Skin epidermis (tissue), 12 donors: Measurements from ENCODE around the gene FCHO1.
A peak's percentile ranks its signal among the peaks of the same experiment; 100 is the strongest.
"Not testable (repeated sequence)": the region's sequence is repeated elsewhere in the genome, so short reads cannot be mapped to it uniquely, and the experiment has no call there.

ENCODE experiments used
- H3K27ac ChIP-seq, 21 experiments: fragments of 200-600 bp; sonication (generic) in 11 of 21; one replicate each; pipeline ENCODE4 v1.5.0; 2020; ENCODE audit warnings: mild to moderate bottlenecking in 3 of 21, inconsistent platforms in 2 of 21, moderate library complexity in 2 of 21
- H3K4me3 ChIP-seq, 7 experiments: fragments of 200-600 bp; sonication (generic) in 2 of 7; one replicate each; pipeline ENCODE4 v1.5.0; 2020; ENCODE audit warnings: inconsistent platforms in 2 of 7, mild to moderate bottlenecking in 2 of 7, moderate library complexity in 1 of 7

Gene FCHO1

GRCh38 chr19:17783721-17784120, 32.4 kb downstream of the FCHO1 start:
- not testable (repeated sequence) for H3K27ac ChIP-seq, H3K4me3 ChIP-seq

DNA sequence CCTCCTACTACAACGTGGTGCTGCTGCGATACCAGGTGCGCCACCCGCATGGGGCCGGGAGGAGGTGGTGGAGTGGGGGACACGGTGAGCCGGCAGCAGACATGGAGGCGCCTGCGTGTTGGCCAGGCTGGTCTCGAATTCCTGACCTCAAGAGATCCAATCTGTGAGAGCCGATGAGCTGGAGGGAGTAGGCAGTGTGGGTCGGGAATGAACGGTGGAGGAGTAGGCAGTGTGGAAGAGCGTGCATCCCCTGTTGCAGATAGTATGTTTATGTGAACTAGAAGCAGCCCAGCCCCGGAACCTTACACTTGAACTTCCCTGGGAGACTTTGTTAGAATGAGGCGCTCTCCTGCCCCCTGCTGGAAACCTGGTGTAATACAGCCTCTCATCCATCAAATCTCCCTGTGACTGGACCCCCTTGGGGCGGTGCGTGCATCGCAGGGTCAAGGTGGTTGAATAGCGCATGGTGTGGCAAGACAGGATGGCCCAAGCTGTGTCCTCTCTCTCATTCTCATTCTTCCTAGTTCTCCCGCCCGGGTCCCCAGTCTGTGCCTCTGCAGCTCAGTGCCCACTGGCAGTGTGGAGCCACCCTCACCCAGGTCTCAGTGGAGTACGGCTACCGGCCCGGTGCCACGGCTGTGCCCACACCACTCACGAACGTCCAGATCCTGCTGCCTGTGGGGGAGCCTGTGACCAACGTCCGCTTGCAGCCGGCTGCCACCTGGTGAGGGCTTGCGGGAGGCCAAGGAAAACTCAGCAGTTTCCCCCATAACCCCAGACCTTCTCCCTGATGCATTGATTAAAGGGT, 33.1 kb downstream of the FCHO1 start:
- Histone ChIP-seq H3K4me3 (no peak overlapping the region), H3K27ac (no peak overlapping the region)

DNA sequence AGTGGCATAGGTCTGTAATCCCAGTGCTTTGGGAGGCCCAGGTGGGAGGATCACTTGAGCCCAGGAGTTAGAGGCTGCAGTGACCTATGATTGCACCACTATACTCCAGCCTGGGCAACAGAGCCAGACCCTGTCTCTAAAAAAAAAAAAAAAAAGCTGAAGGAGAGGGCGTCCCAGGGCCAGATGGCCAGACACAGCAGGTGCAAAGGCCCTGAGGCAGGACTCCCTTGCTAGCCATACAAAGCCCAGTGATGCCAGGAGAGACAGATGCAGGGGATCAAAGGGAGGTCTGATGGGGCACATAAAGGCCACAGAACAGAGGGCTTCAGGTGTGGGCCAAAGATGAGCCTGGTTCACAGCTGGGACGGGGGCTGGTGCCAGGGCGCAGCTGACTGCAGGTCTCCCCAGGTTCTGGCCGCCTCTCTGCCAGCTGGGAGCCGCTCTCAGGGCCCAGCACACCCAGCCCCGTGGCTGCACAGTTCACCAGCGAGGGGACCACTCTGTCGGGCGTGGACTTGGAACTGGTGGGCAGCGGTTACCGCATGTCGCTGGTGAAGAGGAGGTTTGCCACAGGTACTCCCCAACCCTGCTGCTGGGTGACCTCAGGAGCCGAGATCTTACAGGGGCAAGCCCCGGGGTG, 36.1 kb downstream of the FCHO1 start:
- no peak overlapping the region for H3K4me3 ChIP-seq
- no peak overlapping the region for H3K27ac ChIP-seq

GRCh38 chr19:17788632-17789031, 37.4 kb downstream of the FCHO1 start:
- H3K4me3 ChIP-seq: no peak overlapping the region
- no peak overlapping the region for H3K27ac ChIP-seq

DNA sequence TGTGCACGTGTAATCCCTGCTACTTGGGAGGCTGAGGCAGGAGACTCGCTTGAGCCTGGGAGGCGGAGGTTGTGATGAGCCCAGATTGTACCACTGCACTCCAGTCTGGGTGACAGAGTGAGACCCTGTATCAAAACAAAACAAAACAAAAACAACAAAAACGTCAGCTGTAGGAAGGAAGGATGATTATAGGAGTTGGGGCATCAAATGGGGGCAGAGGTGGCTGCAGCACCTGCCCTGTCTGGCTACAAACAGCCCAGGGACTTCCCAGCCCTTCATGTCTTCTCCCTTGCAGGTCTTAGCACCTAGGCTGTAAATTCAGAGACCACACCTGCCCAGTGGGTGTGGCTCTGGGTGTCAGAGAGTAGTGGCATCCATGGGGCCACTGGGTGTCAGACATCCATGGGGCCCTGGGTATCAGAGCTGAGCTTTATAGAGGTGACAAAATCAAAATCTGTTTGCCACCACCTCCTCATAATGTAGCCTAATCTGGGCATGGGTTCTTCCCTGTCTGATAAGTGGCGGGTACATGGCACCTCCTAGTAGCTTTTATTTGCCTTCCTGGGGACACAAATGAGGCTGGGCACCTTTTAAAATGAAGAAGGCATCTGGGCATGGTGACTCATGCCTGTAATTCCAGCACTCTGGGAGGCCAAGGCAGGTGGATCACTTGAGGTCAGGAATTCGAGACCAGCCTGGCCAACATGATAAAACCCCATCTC, 38.9 kb downstream of the FCHO1 start:
- no peak overlapping the region for H3K4me3 ChIP-seq
- peak overlapping the region in 5 of 21 experiments; percentile 2 to 45 (median 37) for H3K27ac ChIP-seq

GRCh38 chr19:17794412-17794730, 43.1 kb downstream of the FCHO1 start:
- Histone ChIP-seq H3K4me3 (peak overlapping the region in 1 of 7 experiments; percentile 12), H3K27ac (no peak overlapping the region)

DNA sequence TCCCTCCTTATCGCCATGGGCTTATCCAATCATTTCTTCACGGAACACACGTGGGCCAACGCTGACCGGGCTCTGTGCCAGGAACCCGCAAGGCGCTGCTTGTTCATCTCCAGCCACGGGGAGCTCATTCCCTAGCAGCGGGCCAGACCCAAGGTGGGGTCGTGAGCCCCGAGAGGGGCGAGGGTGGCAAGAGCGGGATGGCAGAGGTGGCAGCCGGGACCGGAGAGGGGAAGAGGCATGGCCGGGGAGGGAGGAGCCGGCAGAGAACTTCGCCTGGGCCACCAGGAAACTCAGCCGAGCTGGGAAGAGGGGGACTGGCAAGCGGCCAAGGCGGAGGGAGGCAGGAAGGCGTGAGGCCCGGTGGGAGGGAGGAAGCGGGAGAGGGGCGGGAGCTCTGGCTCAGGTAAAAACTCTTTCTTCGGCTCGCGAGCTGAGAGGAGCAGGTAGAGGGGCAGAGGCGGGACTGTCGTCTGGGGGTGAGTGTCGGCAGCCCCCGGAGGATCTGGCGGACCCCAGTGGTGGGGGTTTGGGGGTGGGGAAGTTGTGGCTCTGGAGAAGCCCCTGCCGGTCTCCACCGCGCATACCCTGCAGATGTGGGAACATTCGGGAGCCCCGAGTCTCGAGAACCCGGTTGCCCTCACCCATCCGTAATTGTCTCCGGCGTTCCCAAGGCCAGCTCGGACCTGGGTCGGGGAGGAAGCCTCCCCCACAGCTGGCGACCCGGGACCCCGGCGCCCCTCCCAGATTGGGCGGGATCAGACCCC, 43.6 kb downstream of the FCHO1 start, which contains the start of gene B3GNT3:
Gene B3GNT3, plus strand, starts transcription at position 408 of the 764 bp plus-strand sequence. CDS start 12,670 bp downstream, outside the sequence.
- Histone ChIP-seq H3K27ac (peak within 1 kb of the TSS in 2 of 21 experiments; percentile 4 to 18), H3K4me3 (peak within 1 kb of the TSS; percentile 0 to 19 (median 12))

GRCh38 chr19:17795495-17795856, 44.2 kb downstream of the FCHO1 start:
- H3K4me3 ChIP-seq: peak overlapping the region in 6 of 7 experiments; percentile 0 to 19 (median 12)
- peak overlapping the region in 1 of 21 experiments; percentile 4 for H3K27ac ChIP-seq

DNA sequence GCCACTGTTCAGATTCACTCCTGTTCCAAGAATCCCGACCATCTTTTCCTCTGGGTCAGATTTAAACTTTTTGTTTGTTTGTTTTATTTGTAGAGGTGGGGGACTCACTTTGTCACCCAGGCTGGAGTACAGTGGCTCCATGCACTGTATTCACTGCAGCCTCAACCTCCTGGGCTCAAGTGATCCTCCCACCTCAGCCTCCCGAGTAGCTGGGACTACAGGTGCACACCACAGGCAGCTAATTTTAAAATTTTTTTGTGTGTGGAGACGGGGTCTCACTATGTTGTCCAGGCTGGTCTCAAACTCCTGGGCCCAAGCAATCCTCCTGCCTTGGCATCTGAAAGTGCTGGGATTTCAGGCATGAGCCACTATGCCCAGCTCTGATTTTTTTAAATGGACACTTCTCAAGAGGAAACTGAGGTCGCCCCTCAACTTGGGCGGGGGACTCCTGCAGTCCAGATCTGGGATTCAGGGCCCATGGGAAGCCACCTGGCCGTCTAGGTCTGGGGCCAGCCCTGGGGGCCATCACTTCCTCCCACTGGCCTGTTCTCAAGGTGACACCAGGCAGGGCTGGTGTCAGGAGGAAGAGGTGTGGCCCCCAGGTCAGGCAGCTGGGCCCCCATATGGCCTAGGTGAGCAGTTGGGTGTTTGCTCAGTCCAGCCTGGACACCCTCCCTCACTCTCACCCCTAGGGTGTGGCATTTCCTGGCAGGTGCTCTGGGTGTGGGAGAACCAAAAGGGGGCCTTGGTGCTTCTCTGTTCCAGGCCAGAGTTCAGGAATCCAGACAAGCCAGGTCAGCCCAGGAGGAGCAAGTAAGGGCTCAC, 44.9 kb downstream of the FCHO1 start:
- H3K27ac ChIP-seq: no peak overlapping the region
- H3K4me3 ChIP-seq: no peak overlapping the region

DNA sequence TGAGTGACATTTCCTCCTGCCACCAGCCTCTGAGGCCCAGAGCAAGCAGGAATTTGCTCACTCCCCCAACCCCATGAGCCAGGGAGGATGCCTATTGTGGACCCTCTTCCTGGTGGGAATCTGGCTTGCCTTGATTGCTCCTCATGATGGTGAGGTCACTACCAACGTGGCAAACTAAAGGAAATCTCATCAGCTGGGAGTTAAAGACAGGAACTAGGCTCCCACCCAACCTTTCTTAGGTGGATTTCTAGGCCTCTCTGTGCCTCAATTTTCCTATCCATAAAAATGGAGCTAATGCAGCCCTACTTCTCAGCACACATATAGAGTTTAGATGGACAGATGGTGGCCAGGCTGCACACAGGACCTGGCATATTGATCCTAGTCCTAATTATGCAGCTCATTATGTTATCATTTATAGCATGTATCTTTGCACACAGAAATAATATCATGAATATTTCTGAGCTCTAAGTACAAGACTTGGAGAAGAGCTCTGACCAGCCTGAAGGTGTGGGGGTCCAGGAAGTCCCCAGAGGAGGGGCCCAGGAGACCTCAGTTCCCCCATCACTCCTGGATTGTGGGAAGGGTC, 45.7 kb downstream of the FCHO1 start:
- Histone ChIP-seq H3K27ac (peak overlapping the region in 1 of 21 experiments; percentile 39), H3K4me3 (no peak overlapping the region)

DNA sequence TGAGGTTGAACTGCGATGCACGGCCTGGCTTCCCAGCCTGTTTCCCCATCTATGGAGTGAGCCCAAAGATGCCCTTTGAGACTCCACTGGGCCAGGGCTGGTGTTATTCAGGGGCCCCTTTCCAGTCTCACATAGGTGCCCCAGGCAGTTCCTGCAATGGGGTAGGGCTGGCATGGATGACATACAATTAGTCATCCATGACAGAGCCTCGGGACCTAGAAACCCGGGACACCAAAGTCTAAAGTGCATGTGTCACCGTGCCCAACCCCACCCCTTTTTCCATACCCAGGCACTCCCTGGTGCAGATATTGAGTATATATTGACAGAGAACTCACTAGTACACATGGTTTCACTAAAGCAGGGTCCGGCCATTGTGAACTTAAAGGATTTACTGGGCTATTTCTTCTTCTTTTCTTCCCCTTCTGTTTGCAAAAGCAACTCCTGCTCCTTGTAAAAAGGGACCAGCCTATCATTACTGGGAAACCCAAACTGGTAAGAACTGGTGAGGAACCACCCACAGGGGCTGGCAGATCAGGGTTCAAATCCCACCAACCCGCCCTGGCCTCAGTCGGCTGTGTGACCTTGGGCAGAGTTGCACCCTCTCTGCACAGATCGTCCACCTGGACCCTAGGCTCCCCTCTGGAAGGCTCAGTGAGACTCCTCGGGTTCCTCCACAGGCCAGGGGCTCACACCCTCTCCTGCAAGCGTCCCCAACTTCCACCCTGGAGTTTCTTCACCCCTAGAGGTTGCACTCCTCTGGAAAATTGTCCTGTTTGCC, 46.3 kb downstream of the FCHO1 start:
- no peak overlapping the region for H3K4me3 ChIP-seq

GRCh38 chr19:17798599-17798998, 47.3 kb downstream of the FCHO1 start:
- H3K4me3 ChIP-seq, H3K27ac ChIP-seq: not testable (repeated sequence)

More for the DNA sequence above, 46.3 kb downstream of the FCHO1 start:
- peak overlapping the region in 1 of 21 experiments; percentile 39 for H3K27ac ChIP-seq

DNA sequence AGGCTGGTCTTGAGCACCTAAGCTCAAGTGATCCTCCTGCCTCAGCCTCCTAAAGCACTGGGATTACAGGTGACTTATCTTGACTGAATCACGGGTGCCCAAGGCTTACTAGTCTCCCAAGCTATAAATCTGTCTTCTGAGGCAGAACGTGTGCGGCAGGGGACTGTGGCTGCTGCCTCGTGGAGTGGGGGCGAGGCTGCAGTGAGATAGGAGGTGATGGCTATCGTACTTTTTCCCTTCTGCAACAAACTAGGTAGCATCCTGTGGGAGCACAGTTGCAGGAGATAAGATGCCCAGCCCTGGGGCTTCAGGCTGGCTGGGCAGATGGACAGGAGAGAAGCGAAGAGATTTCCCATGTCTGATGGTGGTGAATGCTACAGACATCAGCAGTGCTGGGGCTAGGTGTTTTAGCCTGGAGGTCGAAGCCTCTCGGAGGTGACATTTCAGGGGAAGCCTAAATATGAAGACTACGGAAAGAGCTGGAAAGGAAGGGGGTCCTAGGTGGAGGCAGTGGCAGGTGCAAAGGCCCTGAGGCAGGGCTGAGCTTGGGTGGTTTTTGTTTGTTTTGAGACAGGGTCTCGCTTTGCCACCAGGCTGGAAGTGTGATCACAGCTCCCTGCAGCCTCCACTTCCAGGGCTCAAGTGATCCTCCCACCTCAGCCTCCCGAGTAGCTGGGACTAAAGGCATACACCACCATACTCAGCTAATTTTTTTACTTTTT, 51.0 kb downstream of the FCHO1 start:
- Histone ChIP-seq H3K27ac (peak overlapping the region in 1 of 21 experiments; percentile 53), H3K4me3 (no peak overlapping the region)

DNA sequence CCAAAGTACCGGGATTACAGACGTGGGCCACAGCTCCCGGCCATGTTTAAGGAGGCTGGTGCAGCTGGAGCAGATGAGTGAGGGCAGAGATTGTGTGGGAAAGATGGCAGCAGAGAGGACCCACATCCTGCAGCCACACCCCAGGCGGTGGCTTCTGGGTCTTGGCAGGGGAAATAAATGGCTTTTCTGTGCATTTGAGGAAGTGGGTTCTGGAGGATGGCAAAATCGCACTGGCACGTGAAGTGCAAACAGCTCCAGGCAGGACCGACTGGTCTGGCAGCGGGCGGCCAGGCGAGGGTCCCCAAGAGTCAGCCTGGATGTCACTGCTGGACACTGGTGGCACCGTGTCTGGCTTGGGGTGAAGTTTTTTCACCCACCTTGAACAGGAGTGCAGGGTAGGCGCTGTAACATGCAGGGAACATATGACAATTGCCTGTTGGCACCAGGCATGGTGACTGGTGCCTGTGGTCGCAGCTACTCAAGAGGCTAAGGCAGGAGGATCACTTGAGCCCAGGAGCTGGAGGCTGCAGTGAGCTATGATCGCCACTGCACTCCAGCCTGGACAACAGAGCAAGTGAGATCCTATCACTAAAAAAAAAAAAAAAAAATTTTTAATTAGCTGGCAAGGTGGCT, 52.1 kb downstream of the FCHO1 start:
- Histone ChIP-seq H3K4me3 (no peak overlapping the region), H3K27ac (peak overlapping the region in 2 of 21 experiments; percentile 39 to 53)

GRCh38 chr19:17805427-17805826, 54.1 kb downstream of the FCHO1 start:
- H3K4me3 ChIP-seq: no peak overlapping the region
- no peak overlapping the region for H3K27ac ChIP-seq

GRCh38 chr19:17806945-17807344, 55.7 kb downstream of the FCHO1 start:
- H3K4me3 ChIP-seq: no peak overlapping the region
- no peak overlapping the region for H3K27ac ChIP-seq
